Measurements from ENCODE around the gene NRN1L. TPM values are rescaled to one million over a fixed set of nuclear protein-coding genes. Genes with fewer than 3 reads are reported as not detected.
"Not testable (repeated sequence)": the region's sequence is repeated elsewhere in the genome, so short reads cannot be mapped to it uniquely, and the experiment has no call there.

NRN1L gene
- total RNA-seq, result 1 to 10 TPM; 7.0 to 7.3 TPM
- 1.2 TPM for polyA plus RNA-seq (2013, experiment 1 of 2)
- polyA plus RNA-seq (2013, experiment 2 of 2), result 0.79 TPM
- long read RNA-seq, experiment 1, partial matches to known transcripts, result 0 of 1 reads
- long read RNA-seq, experiment 1, other reads (novel, unspliced or antisense), result 1 of 1 reads
- long read RNA-seq, experiment 2, transcript NRN1L-201 (3 exons, 710 nt), result major isoform, 5 of 5 reads
- long read RNA-seq, experiment 2, partial matches to known transcripts, result 0 of 5 reads
- long read RNA-seq, experiment 2, other reads (novel, unspliced or antisense), result 0 of 5 reads
- long read RNA-seq, experiment 3, partial matches to known transcripts, result 0 of 1 reads
- long read RNA-seq, experiment 3, other reads (novel, unspliced or antisense), result 0 of 1 reads
- long read RNA-seq, experiment 4, result 0 reads

DNA sequence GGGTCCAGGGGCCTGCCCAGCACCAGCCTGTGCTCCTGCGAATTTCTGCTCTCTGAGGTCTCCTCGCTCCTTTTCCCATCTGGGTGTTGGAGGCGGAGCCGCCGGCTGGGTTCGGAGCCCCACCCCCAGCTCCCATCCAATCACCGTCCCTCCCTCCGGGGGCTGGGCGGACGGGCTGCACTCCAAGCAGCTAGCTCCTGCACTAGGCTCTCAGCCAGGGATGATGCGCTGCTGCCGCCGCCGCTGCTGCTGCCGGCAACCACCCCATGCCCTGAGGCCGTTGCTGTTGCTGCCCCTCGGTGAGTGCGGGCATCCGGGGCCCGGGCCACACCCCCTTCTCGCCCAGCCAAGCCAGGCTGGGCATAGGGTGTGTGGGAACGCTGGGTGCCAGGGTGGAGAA, at the start of gene NRN1L:
Gene NRN1L, plus strand, starts transcription at position 202 of the 400 bp plus-strand sequence. Its CDS starts 19 bp downstream, at position 221.
- Histone ChIP-seq H3K27me3 (ENCODE audit: control insufficient read depth, insufficient read depth, low read length, poor library complexity, severe bottlenecking) (no peaks in the 10 kb centered on the region), H3K9me3 (ENCODE audit: control insufficient read depth, low read length) (no peaks in the 10 kb centered on the region), H3K27ac (ENCODE audit: low read depth, low read length) (no peak within 1 kb of the TSS), H3K36me3 (ENCODE audit: control insufficient read depth, insufficient read depth, low read length) (peaks cover 49% of the 10 kb centered on the region), H3K9ac (ENCODE audit: extremely low read depth, low read length, poor library complexity, severe bottlenecking) (no peak within 1 kb of the TSS), H3K4me1 (ENCODE audit: control insufficient read depth, insufficient read depth, low read length) (peaks cover 5% of the 10 kb centered on the region), H3K4me3 (ENCODE audit: low read length) (no peak within 1 kb of the TSS)
- no peaks in the 10 kb centered on the region for H3K27me3 Mint-ChIP-seq (ENCODE audit: insufficient read depth)
- peak within 1 kb of the TSS; percentile 42 for H3K4me3 Mint-ChIP-seq
- H3K27ac Mint-ChIP-seq, result peak within 1 kb of the TSS; percentile 83
- peaks cover 29% of the 10 kb centered on the region for H3K36me3 Mint-ChIP-seq (ENCODE audit: low read depth)
- no peaks in the 10 kb centered on the region for H3K9me3 Mint-ChIP-seq
- peak; percentile 98 for DNase-seq
- peaks cover 16% of the 10 kb centered on the region for H3K4me1 Mint-ChIP-seq
- 22 to 27% methylated on average over 13 to 22 of the region's 22 CpGs for WGBS, 2 experiments (ENCODE audit: insufficient coverage in 1 of 2, insufficient read length in 1 of 2)
- TF ChIP-seq, protein P1, sequence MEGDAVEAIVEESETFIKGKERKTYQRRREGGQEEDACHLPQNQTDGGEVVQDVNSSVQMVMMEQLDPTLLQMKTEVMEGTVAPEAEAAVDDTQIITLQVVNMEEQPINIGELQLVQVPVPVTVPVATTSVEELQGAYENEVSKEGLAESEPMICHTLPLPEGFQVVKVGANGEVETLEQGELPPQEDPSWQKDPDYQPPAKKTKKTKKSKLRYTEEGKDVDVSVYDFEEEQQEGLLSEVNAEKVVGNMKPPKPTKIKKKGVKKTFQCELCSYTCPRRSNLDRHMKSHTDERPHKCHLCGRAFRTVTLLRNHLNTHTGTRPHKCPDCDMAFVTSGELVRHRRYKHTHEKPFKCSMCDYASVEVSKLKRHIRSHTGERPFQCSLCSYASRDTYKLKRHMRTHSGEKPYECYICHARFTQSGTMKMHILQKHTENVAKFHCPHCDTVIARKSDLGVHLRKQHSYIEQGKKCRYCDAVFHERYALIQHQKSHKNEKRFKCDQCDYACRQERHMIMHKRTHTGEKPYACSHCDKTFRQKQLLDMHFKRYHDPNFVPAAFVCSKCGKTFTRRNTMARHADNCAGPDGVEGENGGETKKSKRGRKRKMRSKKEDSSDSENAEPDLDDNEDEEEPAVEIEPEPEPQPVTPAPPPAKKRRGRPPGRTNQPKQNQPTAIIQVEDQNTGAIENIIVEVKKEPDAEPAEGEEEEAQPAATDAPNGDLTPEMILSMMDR (conservative IDR thresholded peaks at IDR 0.05), result no peak

DNA sequence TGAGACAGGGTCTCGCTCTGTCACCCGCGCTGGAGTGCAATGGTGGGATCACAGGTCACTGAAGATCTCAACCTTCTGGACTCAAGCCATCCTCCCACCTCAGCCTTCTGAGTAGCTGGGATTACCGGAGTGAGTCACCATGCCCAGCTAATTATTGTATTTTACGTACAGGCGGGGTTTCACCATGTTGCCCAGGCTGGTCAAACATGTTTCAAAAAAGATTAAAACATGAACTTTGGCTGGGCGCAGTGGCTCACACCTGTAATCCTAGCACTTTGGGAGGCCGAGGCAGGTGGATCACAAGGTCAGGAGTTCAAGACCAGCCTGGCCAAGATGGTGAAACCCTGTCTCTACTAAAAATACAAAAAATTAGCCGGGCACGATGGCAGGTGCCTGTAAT, 47.5 kb upstream of the NRN1L start:
- not testable (repeated sequence) for H3K36me3 ChIP-seq (ENCODE audit: control insufficient read depth, insufficient read depth, low read length); H3K27ac ChIP-seq (ENCODE audit: low read depth, low read length); H3K4me3 Mint-ChIP-seq; H3K36me3 Mint-ChIP-seq (ENCODE audit: low read depth); H3K27me3 Mint-ChIP-seq (ENCODE audit: insufficient read depth); H3K27ac Mint-ChIP-seq; DNase-seq; H3K4me3 ChIP-seq (ENCODE audit: low read length); H3K9me3 ChIP-seq (ENCODE audit: control insufficient read depth, low read length); H3K9me3 Mint-ChIP-seq; H3K9ac ChIP-seq (ENCODE audit: extremely low read depth, low read length, poor library complexity, severe bottlenecking); H3K4me1 ChIP-seq (ENCODE audit: control insufficient read depth, insufficient read depth, low read length); H3K27me3 ChIP-seq (ENCODE audit: control insufficient read depth, insufficient read depth, low read length, poor library complexity, severe bottlenecking)
- WGBS, 2 experiments (ENCODE audit: insufficient coverage in 1 of 2, insufficient read length in 1 of 2), result 93% methylated on average over 9 to 10 of the region's 10 CpGs
- H3K4me1 Mint-ChIP-seq, result peaks cover 11% of the 10 kb centered on the region

DNA sequence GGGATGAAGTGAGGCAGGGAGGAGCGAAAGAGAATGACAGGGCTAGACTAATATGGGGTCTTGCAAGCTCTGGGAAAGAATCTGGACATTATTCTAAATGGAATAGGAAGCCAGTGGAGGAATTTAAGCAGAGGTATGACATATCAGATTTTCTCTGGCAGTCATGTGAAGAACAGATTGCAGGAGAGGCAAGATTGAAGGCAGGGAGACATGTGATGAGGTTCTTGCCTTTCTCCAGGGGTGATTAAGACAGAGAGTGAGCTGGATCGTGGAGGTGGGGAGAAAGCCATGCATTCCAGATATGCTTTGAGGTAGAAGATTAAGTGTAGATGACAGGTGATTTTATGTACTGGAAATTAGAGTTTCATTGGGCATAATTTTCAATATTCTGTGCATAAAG, 46.9 kb upstream of the NRN1L start:
- H3K27me3 Mint-ChIP-seq (ENCODE audit: insufficient read depth), result no peaks in the 10 kb centered on the region
- TF ChIP-seq, protein P1 (conservative IDR thresholded peaks at IDR 0.05), result no peak
- Histone ChIP-seq H3K9ac (ENCODE audit: extremely low read depth, low read length, poor library complexity, severe bottlenecking) (no peak overlapping the region), H3K36me3 (ENCODE audit: control insufficient read depth, insufficient read depth, low read length) (no peaks in the 10 kb centered on the region), H3K27me3 (ENCODE audit: control insufficient read depth, insufficient read depth, low read length, poor library complexity, severe bottlenecking) (no peaks in the 10 kb centered on the region), H3K27ac (ENCODE audit: low read depth, low read length) (no peak overlapping the region), H3K9me3 (ENCODE audit: control insufficient read depth, low read length) (no peaks in the 10 kb centered on the region), H3K4me3 (ENCODE audit: low read length) (no peak overlapping the region), H3K4me1 (ENCODE audit: control insufficient read depth, insufficient read depth, low read length) (no peaks in the 10 kb centered on the region)
- WGBS, 2 experiments (ENCODE audit: insufficient coverage in 1 of 2, insufficient read length in 1 of 2), result 95 to 100% methylated on average over 2 of the region's 2 CpGs
- peaks cover 9% of the 10 kb centered on the region for H3K4me1 Mint-ChIP-seq
- no peaks in the 10 kb centered on the region for H3K9me3 Mint-ChIP-seq
- H3K27ac Mint-ChIP-seq, result no peak overlapping the region
- H3K36me3 Mint-ChIP-seq (ENCODE audit: low read depth), result no peaks in the 10 kb centered on the region
- no peak for DNase-seq
- no peak overlapping the region for H3K4me3 Mint-ChIP-seq

All from endodermal cell (in vitro differentiated cells).